DMS53 treated with DMSO at 0.1 percent for 48 hours (cell line): ENCODE measurements around the gene ASCC2.
"Not testable (repeated sequence)": the region's sequence is repeated elsewhere in the genome, so short reads cannot be mapped to it uniquely, and the experiment has no call there.

Experiments used
- DNase-seq: peaks from one replicate; lab custom pipeline; 2025; ENCODE audit not compliant: unreplicated experiment; lab: John Stamatoyannopoulos, UW

Gene ASCC2

GRCh38 chr22:29762263-29762662 is 75.8 kb downstream of the ASCC2 start:
- DNase-seq: peak; percentile 50

- no peak for DNase-seq
Observed at GRCh38 chr22:29758959-29759358, 79.1 kb downstream of the ASCC2 start.

DNA sequence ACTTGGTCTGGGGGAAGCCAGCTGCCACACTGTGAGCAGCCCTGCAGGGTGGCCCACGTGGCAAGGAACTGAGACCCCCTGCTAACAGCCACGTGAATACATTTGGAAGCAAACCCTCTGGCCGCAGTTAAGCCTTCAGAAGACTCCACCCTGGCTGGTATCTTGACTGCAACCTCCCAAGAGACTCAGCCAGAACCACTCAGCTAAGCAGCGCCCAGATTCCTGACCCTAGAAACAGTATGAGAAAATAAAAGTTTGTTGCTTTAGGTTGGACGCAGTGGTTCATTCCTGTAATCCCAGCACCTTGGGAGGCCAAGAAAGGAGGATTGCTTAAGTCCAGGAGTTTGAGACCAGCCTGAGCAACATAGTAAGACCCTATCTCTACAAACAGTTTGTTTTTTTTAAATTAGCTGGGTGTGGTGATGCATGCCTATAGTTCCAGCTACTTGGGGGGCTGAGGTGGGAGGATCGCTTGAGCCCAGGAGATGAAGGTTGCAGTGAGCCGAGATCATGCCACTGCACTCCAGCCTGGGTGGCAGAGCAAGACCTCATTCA is 79.9 kb downstream of the ASCC2 start:
- no peak for DNase-seq

DNA sequence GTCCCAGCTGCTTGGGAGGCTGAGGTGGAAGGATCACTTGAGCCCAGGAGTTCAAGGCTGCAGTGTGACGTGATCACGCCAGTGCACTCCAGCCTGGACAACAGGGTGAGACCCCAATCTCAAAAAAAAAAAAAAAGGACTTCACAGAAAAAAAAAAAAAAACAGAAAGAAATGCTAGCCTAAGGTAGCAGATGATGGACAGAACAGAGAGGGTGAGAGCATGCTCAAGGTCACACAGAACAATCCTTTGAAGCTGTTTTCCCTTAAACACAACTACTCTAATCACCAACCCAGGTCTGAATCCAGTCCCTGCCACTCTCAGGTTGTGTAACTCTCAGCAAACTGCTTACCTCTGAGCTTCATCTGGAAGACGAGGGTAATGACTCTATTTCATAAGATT is 81.0 kb downstream of the ASCC2 start:
- DNase-seq: no peak

DNA sequence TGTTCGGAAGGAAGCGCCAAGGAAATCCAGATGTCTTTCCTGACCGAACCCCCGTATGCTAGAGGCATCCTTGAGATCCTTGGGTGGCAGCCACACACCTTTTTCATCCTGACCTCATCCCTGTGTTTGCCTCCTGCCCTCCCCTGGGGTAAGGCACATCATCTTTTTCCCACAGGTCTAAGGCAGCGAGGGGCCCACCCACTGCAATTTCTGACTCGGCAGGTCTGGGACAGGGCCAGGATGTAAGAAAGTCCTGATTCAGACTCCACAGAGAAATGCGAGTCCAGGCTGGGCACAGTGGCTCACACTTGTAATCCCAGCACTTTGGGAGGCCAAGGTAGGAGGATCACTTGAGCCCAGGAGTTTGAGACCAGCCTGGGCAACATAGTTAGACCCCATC is 81.7 kb downstream of the ASCC2 start:
- DNase-seq: no peak

GRCh38 chr22:29755889-29756288 is 82.2 kb downstream of the ASCC2 start:
- no peak for DNase-seq

GRCh38 chr22:29754658-29755395 is 83.2 kb downstream of the ASCC2 start:
- DNase-seq: not testable (repeated sequence)

GRCh38 chr22:29753808-29754657 is 84.0 kb downstream of the ASCC2 start:
- no peak for DNase-seq

DNA sequence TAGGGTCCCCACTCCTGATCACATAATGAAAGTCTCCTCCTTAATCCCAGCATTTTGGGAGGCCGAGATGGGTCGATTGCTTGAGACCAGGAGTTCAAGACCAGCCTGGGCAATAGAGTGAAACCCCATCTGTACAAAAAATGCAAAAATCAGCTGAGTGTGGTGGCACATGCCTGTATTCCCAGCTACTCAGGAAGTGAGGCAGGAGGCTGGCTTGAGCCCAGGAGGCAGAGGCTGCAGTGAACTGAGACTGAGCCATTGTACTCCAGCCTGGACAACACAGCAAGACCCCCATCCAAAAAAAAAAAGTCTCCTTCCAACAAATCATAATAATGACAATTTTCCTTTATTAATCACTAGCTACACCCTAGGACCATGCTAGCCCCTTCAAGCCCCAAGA is 86.4 kb downstream of the ASCC2 start:
- DNase-seq: no peak

DNA sequence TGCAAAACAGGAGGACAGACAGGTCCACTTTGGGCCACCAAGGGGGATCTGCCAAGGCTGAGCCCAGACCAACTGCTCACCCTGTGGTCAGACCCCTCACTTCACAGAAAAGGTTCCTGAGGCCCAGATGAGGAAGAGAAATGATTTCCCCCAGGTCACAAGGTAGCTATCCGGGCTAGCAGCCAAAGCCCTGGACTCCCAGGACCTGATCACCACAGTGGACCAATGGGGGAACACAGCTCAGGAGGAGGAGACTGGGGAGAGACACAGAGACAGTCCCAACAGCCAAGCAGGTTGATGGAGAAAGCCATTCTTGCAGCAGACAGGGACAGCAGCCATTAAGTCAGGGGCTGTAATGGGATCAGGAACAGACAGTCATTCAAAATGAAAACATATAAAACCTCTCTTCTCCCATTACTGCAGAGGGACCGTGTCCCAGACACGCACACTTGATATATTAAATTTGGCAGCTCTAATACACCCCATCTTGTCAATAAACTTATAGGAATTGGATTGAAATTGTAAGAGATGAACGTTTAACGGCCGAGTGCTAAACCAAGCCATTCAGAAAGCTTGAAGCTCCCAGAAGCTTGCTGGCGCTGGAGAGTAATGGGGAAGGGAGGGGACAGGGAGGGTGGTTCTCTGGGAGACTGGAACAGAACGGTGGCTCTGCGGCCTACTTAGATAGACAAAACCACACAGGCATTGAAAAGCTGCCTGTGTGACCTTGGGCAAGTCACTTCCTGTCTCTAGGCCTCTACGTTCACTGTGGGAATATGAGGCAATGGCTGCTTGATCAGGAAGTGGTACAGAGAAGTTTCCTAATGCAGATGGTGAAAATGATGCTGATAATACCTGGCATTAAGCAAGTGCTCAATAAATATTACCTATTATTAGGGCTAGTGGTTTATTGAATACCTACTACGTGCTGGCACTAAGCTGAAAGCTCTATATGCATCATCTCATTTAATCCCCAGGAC is 87.2 kb downstream of the ASCC2 start:
- DNase-seq: no peak

GRCh38 chr22:29750029-29750428 is 88.0 kb downstream of the ASCC2 start:
- no peak for DNase-seq

GRCh38 chr22:29748248-29748893 is 89.7 kb downstream of the ASCC2 start:
- no peak for DNase-seq

GRCh38 chr22:29747832-29748231 is 90.2 kb downstream of the ASCC2 start:
- no peak for DNase-seq

GRCh38 chr22:29744902-29745301 is 93.2 kb downstream of the ASCC2 start:
- peak; percentile 24 for DNase-seq

- DNase-seq: no peak
Observed at GRCh38 chr22:29742326-29742725, 95.7 kb downstream of the ASCC2 start.

GRCh38 chr22:29741926-29742325 is 96.1 kb downstream of the ASCC2 start:
- DNase-seq: no peak

DNA sequence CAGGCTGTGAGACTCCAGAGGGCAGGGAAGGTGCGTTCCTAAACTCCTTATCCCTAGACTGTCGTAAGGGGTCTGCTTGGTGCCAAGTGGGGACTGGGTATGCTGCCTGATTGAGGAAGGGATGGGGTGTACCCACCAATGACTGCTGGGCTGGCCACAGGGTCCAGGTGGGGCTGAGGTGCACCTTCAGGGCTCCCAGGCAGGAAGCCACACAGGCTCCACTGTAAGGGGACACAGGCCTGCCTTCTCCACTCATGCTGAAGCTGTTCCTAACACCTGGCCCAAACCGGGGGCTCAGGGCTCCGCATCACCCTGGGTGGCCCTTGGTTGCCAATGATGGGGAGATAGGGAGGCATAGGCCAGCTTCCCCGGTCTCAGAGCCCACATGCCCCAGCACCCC is 97.9 kb downstream of the ASCC2 start:
- DNase-seq: no peak

- no peak for DNase-seq
Observed at GRCh38 chr22:29739346-29739875, 98.7 kb downstream of the ASCC2 start.
